Measurements from ENCODE around the gene SAMD13. TPM values are rescaled to one million over a fixed set of nuclear protein-coding genes. Genes with fewer than 3 reads are reported as not detected.

SAMD13 gene
- polyA plus RNA-seq, 1 donor from 2014 or later = 20.0 TPM

DNA sequence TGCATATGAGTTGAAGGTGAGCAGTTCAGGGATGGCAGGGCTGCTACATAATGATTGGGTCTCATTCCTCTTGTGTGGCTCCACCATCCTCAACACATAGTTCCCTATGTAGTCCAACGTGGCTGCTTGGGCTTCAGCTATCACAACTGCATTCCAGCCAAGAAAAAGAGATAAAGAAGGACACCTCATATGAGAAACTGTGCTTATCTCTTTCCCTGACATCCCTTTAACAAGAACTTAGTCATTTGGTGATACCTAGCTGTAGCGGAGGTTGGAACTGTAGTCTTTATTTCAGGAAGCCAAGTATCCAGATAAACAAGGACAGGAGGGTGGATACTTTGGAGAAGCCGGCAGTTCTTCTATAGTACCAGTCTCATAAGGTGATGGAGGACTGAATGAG, 54.0 kb downstream of the SAMD13 start:
- Histone ChIP-seq H3K4me2 (ENCODE audit: low read length) (no peak overlapping the region), H3K27ac (ENCODE audit: low read length) (no peak overlapping the region), H3K36me3 (ENCODE audit: insufficient read depth, low read length) (no peaks in the 10 kb centered on the region), H3F3A (ENCODE audit: insufficient read depth, low read length, poor library complexity, severe bottlenecking) (no peaks in the 10 kb centered on the region), H3K9me2 (ENCODE audit: insufficient read depth, low read length) (no peaks in the 10 kb centered on the region), H3K9me3 (ENCODE audit: low read length) (no peaks in the 10 kb centered on the region), H3K79me2 (replicated peaks; ENCODE audit: insufficient read depth, low read length) (no peaks in the 10 kb centered on the region), H2AFZ (ENCODE audit: low read depth, low read length) (no peak overlapping the region), H4K20me1 (ENCODE audit: insufficient read depth) (no peaks in the 10 kb centered on the region), H3K9ac (ENCODE audit: low read length) (no peak overlapping the region), H3K4me3 (ENCODE audit: low read length) (no peak overlapping the region), H3K27me3 (ENCODE audit: insufficient read depth, low read depth, low read length) (no peaks in the 10 kb centered on the region)
- TF ChIP-seq TAF1 (IDR thresholded peaks at IDR 0.05; ENCODE audit: low read depth) (no peak), MXI1 (conservative IDR thresholded peaks at IDR 0.05; ENCODE audit: poor library complexity, severe bottlenecking) (no peak), POLR2AphosphoS5 (IDR thresholded peaks at IDR 0.05) (no peak), EZH2 (IDR thresholded peaks at IDR 0.05; ENCODE audit: borderline replicate concordance, insufficient read depth, low read length, poor library complexity, severe bottlenecking) (no peak), RAD21 (conservative IDR thresholded peaks at IDR 0.05) (no peak), EP300 (conservative IDR thresholded peaks at IDR 0.05; ENCODE audit: poor library complexity, severe bottlenecking) (no peak), SMC3 (conservative IDR thresholded peaks at IDR 0.05; ENCODE audit: poor library complexity) (no peak)
- TF ChIP-seq, protein P1, sequence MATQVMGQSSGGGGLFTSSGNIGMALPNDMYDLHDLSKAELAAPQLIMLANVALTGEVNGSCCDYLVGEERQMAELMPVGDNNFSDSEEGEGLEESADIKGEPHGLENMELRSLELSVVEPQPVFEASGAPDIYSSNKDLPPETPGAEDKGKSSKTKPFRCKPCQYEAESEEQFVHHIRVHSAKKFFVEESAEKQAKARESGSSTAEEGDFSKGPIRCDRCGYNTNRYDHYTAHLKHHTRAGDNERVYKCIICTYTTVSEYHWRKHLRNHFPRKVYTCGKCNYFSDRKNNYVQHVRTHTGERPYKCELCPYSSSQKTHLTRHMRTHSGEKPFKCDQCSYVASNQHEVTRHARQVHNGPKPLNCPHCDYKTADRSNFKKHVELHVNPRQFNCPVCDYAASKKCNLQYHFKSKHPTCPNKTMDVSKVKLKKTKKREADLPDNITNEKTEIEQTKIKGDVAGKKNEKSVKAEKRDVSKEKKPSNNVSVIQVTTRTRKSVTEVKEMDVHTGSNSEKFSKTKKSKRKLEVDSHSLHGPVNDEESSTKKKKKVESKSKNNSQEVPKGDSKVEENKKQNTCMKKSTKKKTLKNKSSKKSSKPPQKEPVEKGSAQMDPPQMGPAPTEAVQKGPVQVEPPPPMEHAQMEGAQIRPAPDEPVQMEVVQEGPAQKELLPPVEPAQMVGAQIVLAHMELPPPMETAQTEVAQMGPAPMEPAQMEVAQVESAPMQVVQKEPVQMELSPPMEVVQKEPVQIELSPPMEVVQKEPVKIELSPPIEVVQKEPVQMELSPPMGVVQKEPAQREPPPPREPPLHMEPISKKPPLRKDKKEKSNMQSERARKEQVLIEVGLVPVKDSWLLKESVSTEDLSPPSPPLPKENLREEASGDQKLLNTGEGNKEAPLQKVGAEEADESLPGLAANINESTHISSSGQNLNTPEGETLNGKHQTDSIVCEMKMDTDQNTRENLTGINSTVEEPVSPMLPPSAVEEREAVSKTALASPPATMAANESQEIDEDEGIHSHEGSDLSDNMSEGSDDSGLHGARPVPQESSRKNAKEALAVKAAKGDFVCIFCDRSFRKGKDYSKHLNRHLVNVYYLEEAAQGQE (IDR thresholded peaks at IDR 0.05; ENCODE audit: borderline replicate concordance) = no peak
- TF ChIP-seq, protein P2, sequence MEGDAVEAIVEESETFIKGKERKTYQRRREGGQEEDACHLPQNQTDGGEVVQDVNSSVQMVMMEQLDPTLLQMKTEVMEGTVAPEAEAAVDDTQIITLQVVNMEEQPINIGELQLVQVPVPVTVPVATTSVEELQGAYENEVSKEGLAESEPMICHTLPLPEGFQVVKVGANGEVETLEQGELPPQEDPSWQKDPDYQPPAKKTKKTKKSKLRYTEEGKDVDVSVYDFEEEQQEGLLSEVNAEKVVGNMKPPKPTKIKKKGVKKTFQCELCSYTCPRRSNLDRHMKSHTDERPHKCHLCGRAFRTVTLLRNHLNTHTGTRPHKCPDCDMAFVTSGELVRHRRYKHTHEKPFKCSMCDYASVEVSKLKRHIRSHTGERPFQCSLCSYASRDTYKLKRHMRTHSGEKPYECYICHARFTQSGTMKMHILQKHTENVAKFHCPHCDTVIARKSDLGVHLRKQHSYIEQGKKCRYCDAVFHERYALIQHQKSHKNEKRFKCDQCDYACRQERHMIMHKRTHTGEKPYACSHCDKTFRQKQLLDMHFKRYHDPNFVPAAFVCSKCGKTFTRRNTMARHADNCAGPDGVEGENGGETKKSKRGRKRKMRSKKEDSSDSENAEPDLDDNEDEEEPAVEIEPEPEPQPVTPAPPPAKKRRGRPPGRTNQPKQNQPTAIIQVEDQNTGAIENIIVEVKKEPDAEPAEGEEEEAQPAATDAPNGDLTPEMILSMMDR (IDR thresholded peaks at IDR 0.05; ENCODE audit: poor library complexity, severe bottlenecking) = no peak

DNA sequence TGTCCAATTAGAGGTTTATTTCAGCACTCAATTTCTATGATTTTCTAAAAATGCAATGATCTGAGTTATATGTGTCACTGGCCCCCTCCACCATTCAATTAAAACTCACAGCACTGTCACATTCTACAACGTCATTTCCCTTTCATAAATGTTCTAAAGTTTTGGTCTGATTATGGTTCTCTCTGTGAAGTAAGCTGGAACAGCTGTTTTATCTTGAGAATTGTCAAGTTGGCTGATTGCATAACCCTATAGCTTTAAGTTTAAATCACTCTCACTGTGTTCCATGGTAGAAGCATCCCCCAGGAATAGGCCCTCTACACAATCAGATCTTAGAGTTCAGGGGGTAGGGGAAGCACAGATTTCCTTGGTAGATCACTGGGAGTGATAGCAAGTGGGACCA, 55.4 kb downstream of the SAMD13 start:
- H4K20me1 ChIP-seq (ENCODE audit: insufficient read depth) = no peaks in the 10 kb centered on the region
- H3K9me3 ChIP-seq (ENCODE audit: low read length) = no peaks in the 10 kb centered on the region

More for the DNA sequence above, 55.4 kb downstream of the SAMD13 start:
- H3K9me2 ChIP-seq (ENCODE audit: insufficient read depth, low read length) = no peaks in the 10 kb centered on the region
- no peaks in the 10 kb centered on the region for H3K79me2 ChIP-seq (replicated peaks; ENCODE audit: insufficient read depth, low read length)
- no peak overlapping the region for H3K27ac ChIP-seq (ENCODE audit: low read length)
- no peaks in the 10 kb centered on the region for H3K36me3 ChIP-seq (ENCODE audit: insufficient read depth, low read length)
- H3K4me3 ChIP-seq (ENCODE audit: low read length) = no peak overlapping the region
- no peaks in the 10 kb centered on the region for H3K27me3 ChIP-seq (ENCODE audit: insufficient read depth, low read depth, low read length)
- no peak overlapping the region for H2AFZ ChIP-seq (ENCODE audit: low read depth, low read length)
- H3K4me2 ChIP-seq (ENCODE audit: low read length) = no peak overlapping the region
- TF ChIP-seq, protein P1 (IDR thresholded peaks at IDR 0.05; ENCODE audit: borderline replicate concordance) = no peak
- no peak for TF ChIP-seq EP300 (conservative IDR thresholded peaks at IDR 0.05; ENCODE audit: poor library complexity, severe bottlenecking)
- TF ChIP-seq TAF1 (IDR thresholded peaks at IDR 0.05; ENCODE audit: low read depth) = no peak
- no peak for TF ChIP-seq EZH2 (IDR thresholded peaks at IDR 0.05; ENCODE audit: borderline replicate concordance, insufficient read depth, low read length, poor library complexity, severe bottlenecking)
- no peak for TF ChIP-seq RAD21 (conservative IDR thresholded peaks at IDR 0.05)
- TF ChIP-seq POLR2AphosphoS5 (IDR thresholded peaks at IDR 0.05) = no peak
- TF ChIP-seq SMC3 (conservative IDR thresholded peaks at IDR 0.05; ENCODE audit: poor library complexity) = no peak
- TF ChIP-seq MXI1 (conservative IDR thresholded peaks at IDR 0.05; ENCODE audit: poor library complexity, severe bottlenecking) = no peak
- no peaks in the 10 kb centered on the region for H3F3A ChIP-seq (ENCODE audit: insufficient read depth, low read length, poor library complexity, severe bottlenecking)
- no peak overlapping the region for H3K9ac ChIP-seq (ENCODE audit: low read length)
